Astrocyte of the spinal cord (primary cell): ENCODE results near the gene AIF1L.
"Not testable (repeated sequence)": the region's sequence is repeated elsewhere in the genome, so short reads cannot be mapped to it uniquely, and the experiment has no call there.

Source experiments
- DNase-seq: peaks from one replicate; pipeline ENCODE4 v3.0.0; 2011; ENCODE audit warnings: low read depth, low spot score
- H3K4me3 ChIP-seq: 2 replicates; pipeline ENCODE4 v1.5.1; 2011; ENCODE audit warnings: low read depth, mild to moderate bottlenecking, low read length, moderate library complexity
- in situ Hi-C: cut with HindIII; loops from 2 replicates; pipeline ENCODE4 v1.10.0; 2017; ENCODE audit warnings: low sequenced_read_pairs
- TF ChIP-seq, protein P1 (sequence below): IDR thresholded peaks from 2 replicates; pipeline ENCODE4 v1.5.1; 2012; ENCODE audit warnings: low read depth, mild to moderate bottlenecking, low read length, inconsistent platforms

Gene AIF1L

DNA sequence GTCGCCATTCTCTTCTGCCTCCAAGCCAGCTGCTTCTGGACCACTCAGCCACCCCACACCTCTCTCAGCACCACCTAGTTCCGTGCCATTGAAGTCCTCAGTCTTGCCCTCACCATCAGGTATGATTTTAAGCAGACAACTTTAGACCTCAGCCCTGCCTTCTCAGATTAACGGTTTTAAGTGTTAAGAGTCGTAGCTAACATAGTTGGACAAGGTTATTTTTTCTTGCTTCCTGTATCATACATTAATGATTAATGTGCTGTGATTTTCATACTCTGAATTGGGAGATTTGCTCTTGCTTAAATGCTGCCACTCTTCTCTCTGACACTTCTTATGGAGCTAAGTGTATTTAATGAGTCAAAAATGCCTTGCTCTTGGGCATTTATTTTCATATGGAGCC lies 49.9 kb downstream of the AIF1L start:
- H3K4me3 ChIP-seq, result no peak overlapping the region
- no peak for DNase-seq
- TF ChIP-seq, protein P1, sequence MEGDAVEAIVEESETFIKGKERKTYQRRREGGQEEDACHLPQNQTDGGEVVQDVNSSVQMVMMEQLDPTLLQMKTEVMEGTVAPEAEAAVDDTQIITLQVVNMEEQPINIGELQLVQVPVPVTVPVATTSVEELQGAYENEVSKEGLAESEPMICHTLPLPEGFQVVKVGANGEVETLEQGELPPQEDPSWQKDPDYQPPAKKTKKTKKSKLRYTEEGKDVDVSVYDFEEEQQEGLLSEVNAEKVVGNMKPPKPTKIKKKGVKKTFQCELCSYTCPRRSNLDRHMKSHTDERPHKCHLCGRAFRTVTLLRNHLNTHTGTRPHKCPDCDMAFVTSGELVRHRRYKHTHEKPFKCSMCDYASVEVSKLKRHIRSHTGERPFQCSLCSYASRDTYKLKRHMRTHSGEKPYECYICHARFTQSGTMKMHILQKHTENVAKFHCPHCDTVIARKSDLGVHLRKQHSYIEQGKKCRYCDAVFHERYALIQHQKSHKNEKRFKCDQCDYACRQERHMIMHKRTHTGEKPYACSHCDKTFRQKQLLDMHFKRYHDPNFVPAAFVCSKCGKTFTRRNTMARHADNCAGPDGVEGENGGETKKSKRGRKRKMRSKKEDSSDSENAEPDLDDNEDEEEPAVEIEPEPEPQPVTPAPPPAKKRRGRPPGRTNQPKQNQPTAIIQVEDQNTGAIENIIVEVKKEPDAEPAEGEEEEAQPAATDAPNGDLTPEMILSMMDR, result no peak
- in situ Hi-C loops, result no loop called here

DNA sequence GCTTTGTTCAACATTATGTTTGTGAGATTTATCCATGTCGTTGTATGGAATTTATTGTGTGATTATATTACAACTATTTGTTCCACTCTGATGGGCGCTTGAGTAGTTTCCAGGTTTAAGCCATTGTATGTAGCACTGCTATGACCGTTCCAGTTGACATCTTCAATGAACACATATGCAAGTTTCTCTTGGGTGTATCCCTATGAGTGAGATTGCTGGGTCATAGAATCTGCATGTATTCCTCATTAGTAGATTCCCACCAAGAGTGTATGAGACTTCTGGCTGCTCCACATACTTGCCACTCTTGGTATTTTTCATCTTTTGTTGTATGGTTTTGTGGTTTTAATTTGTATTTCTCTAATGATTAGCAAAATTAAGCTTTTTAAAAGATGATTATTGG lies 51.9 kb downstream of the AIF1L start:
- no peak for DNase-seq
- no peak overlapping the region for H3K4me3 ChIP-seq
- TF ChIP-seq, protein P1, result no peak
- in situ Hi-C loops, result no loop called here

DNA sequence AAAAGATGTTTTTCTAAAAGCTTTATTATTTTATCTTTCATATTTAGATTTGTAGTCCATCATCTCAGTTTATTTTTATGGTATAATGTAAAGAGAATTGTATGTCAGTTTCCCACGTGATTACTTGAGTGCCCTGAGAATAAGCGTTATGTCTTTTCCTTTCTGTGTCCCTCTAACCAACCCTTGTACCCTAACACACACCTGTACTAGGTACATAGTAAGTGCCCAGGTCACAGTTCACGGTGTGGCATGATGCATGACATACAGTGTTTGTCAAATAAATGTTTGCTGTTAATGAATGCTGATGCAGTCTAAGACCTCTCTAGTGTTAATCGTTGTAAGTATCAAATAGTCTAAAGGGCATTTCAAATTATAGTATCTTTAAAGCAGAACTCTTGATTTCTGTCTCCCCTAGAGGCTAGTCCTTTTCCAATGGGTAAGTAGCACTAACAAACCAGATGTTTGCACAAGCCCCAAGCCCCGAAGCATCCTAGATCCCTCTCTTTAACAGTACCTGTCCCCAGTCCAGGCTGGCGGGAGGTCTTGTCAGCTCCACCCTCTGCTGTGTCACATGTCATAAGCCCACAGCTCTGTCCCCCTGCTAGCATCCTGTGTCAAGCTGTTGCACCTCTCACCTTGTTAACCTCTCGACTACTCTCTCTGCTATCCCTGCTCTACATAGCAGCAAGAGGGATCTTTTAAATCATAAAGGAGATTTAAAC lies 52.8 kb downstream of the AIF1L start:
- no peak for DNase-seq
- H3K4me3 ChIP-seq, result no peak overlapping the region
- in situ Hi-C loops, result no loop called here
- TF ChIP-seq, protein P1, result no peak

DNA sequence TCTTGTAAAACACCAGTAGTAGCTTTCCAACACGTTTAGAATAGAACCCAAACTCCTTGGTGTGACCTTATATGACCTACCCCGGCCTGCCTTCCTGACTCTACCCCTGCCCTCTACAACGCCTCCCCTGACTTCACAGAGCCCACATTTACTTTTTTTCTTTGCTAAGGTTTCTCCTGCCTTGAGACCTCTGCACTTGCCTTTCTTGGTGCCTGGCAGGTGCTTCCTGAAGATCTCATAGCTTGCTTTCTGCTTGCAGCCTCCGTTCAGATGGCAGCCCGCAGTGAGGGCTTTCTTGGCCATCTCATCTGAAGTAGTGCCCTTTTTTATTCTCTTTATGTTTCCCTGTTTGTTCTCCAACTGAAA lies 53.3 kb downstream of the AIF1L start:
- TF ChIP-seq, protein P1, result no peak
- H3K4me3 ChIP-seq, result no peak overlapping the region
- in situ Hi-C loops, result no loop called here
- no peak for DNase-seq

DNA sequence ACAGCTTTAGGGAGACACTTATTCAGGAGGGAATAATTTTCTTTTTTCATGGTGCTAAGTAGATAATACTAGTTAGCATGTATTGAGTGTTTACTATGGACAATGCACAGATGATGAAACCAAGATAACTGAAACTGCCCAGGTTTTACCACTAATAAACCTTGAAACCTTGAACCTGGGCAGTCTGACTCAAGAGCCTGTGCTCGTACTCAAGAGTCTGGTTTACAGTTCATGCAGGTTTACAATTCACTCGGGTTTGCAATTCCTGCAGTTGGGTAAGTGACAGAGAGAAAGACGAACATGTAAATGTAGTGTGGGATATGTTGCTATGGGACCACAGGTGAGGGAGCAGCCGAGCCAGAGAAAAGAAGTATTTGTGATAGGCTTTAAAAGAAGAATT lies 57.3 kb downstream of the AIF1L start:
- no peak overlapping the region for H3K4me3 ChIP-seq
- TF ChIP-seq, protein P1, result no peak
- DNase-seq, result no peak
- in situ Hi-C loops, result no loop called here

DNA sequence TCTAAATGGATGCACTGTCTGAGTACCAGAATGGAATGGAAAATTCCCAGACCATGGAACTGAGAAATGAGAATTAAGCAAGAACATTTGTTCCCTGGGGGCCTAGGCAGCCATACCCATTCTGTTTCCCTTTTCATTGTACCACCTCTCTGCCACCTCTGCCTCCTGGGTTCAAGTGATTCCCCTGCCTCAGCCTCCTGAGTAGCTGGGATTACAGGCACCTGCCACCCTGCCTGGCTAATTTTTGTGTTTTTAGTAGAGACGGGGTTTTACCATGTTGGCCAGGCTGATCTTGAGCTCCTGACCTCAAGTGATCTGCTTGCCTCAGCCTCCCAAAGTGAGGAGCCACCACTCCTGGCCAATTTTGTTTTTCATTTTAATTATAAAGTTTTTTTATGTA lies 62.3 kb downstream of the AIF1L start:
- in situ Hi-C loops, DNase-seq, H3K4me3 ChIP-seq: not testable (repeated sequence)

DNA sequence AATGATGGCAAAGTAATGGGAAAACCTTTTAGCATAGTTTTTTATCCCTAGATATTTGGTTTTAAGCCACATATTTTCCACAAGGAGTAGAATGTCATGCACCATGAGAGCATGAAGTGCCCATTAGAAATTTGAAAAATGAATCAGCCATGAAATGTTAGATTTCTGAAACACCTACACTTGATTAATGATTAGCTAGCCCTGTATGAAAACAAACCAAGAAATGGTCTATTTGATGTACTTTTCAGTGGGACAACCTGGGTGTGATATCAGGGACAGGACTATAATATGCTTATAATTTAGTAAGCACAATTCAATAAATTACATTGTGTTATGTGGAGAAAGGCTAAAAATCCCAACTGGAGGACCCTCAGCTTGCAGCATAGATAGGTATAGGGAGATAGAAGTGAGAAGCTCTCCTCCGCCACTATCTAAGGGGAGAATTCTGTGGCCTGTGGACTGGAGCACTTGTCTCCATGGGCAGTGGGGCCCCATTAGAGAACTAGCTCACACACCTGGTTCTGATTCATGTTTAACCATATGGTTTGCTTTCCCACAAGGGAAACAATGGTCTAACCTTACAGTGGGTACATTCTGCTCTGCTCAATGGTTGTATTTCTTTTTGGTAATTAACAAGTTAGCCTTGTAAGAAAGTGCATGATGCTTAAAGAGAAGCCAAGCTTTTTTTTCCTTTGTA lies 64.2 kb downstream of the AIF1L start:
- in situ Hi-C loops, result no loop called here
- TF ChIP-seq, protein P1, result no peak
- no peak overlapping the region for H3K4me3 ChIP-seq
- DNase-seq, result no peak
